HG03135 (cell line): Measurements from ENCODE around the gene BLM.
"Not testable (repeated sequence)": the region's sequence is repeated elsewhere in the genome, so short reads cannot be mapped to it uniquely, and the experiment has no call there.

Experiments used
- ATAC-seq: cut with Tn5 transposase; IDR thresholded peaks from one replicate; pipeline ENCODE4 v1.9.1; 2021; ENCODE audit warnings: mild to moderate bottlenecking, moderate library complexity; ENCODE audit not compliant: unreplicated experiment

The BLM gene

GRCh38 chr15:90818251-90819210 lies 101.4 kb downstream of the BLM start:
- ATAC-seq = no peak

- no peak for ATAC-seq
Observed at GRCh38 chr15:90819390-90819789, 102.2 kb downstream of the BLM start.

GRCh38 chr15:90819850-90820249 lies 102.7 kb downstream of the BLM start:
- no peak for ATAC-seq

- ATAC-seq = no peak
Observed at GRCh38 chr15:90820481-90820880, 103.3 kb downstream of the BLM start.

- no peak for ATAC-seq
Observed at GRCh38 chr15:90822204-90822955, 105.2 kb downstream of the BLM start.

- no peak for ATAC-seq
Observed at GRCh38 chr15:90823455-90823974, 106.4 kb downstream of the BLM start.

- ATAC-seq = not testable (repeated sequence)
Observed at GRCh38 chr15:90825115-90825899, 108.2 kb downstream of the BLM start.

- ATAC-seq = not testable (repeated sequence)
Observed at GRCh38 chr15:90826206-90826885, 109.2 kb downstream of the BLM start.

- no peak for ATAC-seq
Observed at GRCh38 chr15:90826886-90827435, 109.8 kb downstream of the BLM start.

- ATAC-seq = no peak
Observed at GRCh38 chr15:90828111-90828510, 111.0 kb downstream of the BLM start.

- no peak for ATAC-seq
Observed at GRCh38 chr15:90829126-90829525, 112.0 kb downstream of the BLM start.

- no peak for ATAC-seq
Observed at GRCh38 chr15:90829942-90830440, 112.8 kb downstream of the BLM start.

GRCh38 chr15:90834626-90835025 lies 117.5 kb downstream of the BLM start:
- ATAC-seq = no peak

GRCh38 chr15:90836296-90836871 lies 119.2 kb downstream of the BLM start:
- ATAC-seq = no peak

- no peak for ATAC-seq
Observed at GRCh38 chr15:90837094-90837493, 119.9 kb downstream of the BLM start.

GRCh38 chr15:90838139-90838538 lies 121.0 kb downstream of the BLM start:
- no peak for ATAC-seq

GRCh38 chr15:90838544-90838943 lies 121.4 kb downstream of the BLM start:
- ATAC-seq = no peak

GRCh38 chr15:90839187-90840071 lies 122.3 kb downstream of the BLM start:
- peak; percentile 77 for ATAC-seq
